ENCODE results near the gene GATD1.
A peak's percentile ranks its signal among the peaks of the same experiment; 100 is the strongest.

GATD1 gene

DNA sequence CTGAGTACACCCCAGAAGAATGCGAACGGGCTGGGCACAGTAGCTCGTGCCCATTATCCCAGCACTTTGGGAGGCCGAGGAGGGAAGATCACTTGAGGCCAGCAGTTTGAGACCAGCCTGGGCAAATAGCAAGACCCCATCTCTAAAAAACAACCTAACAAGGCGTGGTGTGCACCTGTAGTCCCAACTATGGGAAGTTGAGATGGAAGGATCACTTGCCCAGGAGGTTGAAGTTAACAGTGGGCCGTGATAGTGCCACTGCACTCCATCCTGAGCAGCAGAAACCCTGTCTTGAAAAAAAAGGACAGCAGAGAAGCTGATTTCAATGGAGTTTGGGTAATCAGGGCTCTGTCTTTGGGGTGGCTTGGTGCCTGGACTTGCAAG, 35.8 kb upstream of the GATD1 start:
- DNase-seq, result no peak

DNA sequence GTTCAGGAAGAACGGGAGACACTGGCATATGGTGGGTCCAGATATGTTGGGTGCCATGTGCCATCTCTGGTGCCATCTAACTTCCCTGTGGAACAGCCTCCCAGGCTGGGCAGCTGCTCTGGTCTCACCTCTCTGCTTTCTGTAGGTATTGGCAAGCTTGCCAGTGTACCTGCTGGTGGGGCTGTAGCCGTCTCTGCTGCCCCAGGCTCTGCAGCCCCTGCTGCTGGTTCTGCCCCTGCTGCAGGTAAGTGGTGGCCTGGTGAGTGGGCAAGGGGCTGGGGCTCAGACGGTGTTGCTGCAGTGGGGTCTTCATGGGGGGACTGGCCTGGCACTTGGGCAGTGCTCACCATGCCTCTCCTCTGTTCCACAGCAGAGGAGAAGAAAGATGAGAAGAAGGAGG, 35.1 kb upstream of the GATD1 start:
- no peak for DNase-seq

DNA sequence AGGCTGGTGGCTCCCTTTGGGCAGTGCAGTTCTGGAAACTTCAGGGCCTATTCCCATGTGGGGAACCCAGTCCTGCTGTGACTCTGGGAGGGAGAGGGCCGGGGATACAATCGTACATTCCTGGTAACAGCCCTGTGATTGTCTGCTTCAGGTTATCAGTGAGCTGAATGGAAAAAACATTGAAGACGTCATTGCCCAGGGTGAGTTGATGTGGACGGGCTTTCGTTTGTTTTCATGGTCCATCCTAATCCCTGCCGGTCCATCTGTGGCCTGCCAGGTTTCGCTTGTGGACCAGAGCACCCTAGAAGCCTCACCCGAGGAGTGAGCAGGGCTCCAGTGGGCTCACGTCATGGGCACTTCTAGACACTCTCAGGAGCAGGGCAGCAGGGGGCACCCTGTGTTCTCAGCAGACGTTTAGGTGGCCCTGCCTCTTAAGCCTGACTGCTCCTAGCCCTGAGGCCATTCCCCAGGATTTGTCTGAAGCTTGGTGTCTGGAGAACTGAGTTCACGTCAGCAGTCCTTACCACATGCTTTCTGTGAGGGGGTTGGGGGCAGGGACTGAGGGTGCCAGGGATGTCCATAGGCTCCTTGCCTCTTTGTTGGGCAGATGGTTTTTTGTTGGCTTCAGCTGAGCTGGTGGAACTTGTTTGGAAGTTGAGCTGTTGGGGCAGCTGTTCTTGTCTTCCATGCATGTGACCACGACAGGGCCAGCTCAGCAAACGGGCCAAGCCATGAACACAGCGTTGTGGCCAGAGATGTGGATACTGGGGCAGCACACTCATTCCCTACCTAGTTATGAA, 34.4 kb upstream of the GATD1 start:
- no peak for DNase-seq

DNA sequence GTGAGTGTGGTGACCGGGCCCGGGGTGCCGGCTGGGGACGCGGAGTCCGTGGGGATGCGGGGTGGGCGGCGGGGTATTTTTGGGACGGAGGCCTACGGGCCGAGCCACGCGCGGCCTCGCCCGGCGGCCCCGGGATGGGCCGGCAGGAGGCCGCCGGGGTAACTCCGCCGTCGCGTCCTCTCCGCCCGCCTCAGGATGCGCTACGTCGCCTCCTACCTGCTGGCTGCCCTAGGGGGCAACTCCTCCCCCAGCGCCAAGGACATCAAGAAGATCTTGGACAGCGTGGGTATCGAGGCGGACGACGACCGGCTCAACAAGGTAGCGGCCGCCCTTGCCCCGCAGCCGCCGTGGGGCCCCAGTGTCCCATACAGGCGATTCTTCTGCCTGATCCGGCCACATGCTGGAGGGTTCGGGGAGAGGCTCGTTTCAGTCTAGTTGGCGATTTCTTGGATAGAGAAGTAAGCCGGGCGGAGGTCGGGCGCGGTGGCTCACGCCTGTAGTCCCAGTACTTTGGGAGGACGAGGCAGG, 32.8 kb upstream of the GATD1 start:
- DNase-seq, result no peak

DNA sequence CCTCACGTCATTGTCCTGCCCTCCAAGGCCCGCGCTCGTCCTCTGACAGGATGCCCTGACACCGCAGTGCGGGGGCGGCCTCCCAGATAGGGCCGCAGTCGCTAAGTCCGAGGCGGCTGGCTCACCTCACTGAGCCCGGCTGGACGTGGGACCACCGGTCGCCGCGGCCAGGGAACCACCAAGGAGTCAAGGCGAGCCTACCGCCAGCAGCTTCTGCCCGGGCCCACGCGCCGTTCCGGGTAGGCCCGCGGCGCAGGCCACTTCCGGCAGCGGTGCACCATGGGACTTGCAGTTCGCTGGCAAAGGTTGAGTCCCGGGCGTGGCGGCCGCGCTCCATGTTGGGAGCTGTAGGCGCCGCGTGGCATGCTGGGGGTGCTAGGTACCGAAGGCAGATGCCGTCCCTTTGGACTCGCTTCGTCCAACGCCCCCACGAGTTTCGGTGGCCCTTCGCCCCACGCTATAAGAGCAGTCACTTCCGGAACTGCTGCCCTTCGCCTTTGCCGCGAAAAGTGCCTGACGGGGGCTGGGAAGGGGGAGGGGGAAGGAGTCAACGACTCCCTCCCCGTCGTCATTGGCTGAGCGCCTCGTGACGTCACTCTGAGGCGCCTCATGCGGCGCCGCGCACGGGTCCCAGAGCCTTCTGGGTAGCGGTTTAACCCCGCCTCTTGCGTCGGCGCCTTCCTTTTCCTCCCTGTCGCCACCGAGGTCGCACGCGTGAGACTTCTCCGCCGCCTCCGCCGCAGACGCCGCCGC, 32.2 kb upstream of the GATD1 start, which contains the start of gene RPLP2:
TSS of gene RPLP2 (plus strand) at position 681 of the 753 bp plus-strand sequence. CDS start 268 bp downstream, outside the sequence.
- DNase-seq, result peak; percentile 86 to 100 (median 97)

DNA sequence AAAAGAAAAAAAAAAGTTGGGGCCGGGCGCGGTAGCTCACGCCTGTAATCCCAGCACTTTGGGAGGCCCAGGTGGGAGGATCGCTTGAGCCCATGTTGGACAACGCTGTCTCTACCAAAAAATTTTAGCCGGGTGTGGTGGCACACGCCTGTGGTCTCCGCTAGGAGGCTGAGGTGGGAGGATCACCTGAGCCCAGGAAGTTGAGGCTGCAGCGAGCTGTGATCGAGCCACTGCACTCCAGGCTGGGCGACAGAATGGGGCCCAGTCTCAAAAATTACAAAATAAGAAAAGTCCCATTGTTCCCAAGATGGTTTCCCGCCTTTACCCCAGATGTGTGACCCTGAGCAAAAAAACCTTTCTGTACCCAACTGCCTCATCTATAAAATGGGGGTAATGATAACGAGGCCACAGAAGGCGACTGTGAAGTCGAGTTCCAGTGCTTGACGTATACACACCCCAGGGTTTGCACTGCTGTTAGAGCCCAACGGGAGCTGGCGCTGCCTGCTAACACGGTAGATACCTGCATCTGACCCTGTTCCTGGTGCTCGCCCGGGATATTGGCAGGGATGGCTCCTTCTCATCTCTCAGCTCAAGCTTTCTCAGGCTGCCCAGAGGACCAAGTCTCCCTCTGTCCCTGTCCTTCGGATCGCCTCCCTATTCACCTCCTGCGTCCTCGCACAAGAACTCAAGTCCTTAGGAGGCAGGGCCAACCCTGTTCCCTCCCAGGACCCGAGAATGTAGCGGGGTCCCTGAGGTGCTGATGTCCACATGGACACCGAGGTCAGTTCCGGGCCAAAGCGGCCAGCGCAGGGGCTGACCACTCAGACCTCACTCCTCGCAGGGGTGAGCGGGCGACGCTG, 31.4 kb upstream of the GATD1 start:
- DNase-seq, result peak in 5 of 51 donors; percentile 69 to 88 (median 77)

DNA sequence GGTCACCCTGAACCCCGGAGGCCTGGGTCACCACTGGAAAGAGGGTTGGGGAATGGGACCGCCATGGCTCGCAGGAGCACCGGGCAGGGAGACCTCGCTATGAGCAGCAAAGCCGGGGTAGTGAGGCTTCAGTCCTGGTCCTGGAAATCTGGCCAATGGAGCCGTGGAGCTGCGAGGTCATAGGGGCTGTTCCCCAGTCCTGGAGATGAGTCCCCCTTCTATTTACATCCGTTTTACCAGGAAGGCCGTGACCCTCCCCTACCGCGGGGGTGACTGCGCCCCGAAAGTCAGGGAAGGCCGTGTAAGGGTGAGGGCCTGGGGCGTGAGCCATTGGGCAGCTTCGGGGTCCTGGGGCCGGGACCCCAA, 27.3 kb upstream of the GATD1 start:
- DNase-seq, result no peak

DNA sequence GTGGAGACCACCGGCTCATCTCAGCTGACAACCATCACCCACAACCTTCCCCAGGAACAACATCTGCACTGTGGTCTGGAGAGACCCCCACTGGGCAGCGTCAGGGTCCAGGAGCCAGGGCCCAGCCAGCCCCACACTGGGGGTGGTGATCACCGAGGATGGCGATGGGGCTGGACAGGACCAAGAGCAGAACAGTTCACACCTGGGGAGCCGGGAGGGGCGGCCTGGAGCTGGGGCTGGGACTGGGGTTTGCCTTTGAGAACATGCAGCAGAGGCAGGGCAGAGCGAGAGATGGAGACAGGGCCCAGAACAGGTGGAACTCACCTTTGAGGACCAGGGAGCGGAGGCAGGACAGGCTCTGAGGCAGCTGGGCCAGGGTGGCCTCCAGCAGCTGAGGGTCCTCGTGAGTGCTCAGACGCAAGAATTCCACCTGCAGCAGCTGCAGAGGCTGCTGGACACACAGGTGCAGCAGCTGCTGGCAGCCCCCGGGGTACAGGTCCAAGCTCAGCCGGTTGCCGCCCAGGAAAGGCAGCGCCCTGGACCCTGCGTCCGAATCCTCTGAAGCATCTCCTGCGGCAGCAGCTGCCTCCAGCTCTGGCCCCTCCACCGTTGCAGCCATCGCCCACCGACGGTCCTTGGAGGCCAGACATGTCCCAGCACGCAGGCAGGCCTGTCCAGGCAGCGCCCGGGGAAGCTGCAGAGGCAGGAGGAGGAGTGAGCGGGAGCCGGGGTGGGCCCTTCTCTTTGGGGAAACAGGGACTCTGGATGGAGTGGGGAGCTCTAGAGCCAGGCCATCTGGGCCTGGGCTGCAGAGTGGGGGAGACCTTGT, 26.7 kb upstream of the GATD1 start:
- no peak for DNase-seq

DNA sequence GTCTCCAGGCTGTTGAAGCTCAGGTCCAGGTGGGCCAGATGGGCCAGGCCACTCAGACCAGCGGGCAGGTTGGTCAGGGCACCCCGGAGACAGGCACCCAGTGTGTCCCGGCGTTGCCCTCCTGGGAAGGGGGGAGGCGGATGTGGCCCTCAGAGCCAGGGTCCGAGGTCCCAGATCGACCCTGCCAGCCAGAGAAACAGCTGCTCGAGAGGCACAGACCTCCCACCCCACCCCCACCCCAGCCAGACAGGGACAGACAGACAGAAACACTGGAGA, 26.1 kb upstream of the GATD1 start:
- DNase-seq, result no peak

DNA sequence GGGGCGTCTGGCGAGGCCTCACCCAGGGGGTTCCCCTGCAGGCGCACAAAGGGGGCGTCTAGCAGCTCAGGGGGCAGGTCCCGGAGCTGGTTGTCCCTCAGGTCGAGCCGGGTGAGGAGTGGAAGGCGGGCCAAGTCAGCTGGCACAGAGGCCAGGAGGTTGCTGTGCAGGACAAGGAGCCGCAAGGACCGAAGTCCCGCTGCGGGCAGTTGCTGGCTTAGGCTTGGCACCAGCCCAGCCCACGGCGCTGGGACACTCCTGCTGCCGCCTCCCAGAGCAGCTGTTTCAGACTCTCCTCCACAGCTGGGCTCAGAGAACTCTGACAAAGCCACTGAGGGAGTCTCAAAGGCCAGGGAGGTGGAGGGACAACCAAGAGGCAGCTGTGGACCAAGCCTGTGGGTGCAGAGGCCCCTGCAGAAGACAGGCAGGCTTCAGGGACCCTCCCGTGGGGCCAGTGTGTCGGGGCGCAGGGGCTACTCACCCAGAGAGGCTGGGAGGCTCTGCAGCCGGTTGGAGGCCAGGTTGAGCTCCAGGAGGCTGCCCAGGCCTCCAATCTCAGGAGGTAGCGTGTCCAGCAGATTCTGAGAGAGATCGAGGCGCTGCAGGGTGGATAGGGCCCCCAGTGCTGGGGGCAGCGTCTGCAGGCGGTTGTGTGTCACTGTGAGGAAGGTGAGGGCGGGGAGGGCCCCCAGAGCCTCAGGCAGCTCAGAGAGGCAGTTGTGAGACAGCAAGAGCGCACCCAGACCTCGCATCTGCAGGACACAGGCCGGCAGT, 25.6 kb upstream of the GATD1 start:
- no peak for DNase-seq

DNA sequence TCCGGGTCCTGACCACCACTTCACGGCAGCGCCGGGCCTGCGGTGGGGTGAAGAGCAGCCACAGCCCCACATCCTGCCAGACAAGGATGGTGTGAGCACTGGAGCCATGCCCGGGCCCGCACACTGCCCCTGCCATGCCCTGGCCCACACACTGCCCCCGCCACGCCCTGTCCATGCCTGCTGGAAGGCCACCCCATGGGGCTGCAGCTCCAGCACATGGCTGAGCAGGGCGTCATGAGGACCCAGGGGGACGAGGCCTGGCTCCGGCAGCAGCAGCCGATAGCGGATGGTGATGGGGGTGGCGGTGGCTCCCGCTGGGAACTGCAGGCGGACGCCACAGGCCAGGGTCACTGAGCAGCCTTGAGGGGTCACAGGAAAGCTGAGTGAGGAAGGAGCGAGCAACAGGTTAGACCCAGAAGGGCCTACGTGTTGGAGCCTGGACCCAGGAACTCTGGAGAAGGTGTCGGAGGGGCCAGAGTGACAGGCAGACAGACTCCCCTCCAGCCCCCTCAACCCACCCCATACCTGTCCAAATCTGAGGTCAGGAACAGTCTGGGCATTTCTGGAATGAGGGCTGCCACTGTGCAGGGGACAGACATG, 24.8 kb upstream of the GATD1 start:
- DNase-seq, result no peak

DNA sequence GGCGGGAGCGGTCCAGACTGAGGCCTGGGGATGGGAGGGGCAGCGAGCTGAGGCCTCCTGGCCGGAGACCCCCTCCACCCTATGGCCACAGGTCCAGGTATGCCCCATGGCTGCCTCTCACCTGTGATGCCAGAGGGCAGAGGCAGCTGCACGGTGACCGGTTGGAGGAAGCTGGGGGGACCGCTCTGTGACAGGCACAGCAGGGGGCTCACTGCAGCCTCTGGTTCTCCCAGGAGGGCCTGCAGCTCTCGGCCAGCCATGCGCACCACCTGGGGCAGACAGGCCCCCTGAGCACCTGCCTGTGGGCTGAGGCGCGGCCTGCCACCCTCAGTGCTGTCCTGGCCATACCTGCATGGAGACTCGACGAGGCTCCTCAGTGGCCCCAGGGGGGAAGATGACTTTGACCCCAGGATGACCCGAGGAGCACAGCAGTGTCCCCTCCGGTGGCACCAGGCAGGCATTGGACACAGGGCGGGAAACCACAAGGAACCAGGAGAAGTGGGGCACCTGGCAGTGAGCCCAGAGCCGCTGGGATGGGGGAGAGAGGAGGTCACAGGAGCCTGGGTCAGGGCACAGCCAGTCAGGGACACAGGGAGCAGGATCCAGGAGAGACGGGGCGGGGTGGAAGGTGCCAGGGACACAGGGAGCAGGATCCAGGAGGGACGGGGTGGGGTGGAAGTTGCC, 24.0 kb upstream of the GATD1 start:
- no peak for DNase-seq

DNA sequence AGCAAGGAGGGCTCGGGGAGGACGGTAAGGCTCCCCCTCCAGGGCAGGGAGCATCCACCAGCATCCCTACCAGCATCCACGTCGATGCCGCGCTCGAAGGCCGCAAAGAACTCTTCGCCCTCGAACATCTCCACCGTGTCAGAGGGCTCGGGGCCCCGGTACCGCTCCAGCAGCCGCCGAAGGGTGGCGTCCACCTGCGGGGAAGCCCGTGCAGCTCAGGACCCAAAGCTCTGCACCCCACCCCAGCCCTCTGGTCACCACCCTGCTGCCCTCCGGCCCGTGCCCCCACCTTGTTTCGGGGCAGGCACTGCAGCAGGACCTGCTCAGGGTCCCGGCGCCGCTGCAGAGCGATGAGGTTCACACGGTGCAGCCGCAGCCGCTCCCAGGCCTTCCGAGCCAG, 23.2 kb upstream of the GATD1 start:
- no peak for DNase-seq

DNA sequence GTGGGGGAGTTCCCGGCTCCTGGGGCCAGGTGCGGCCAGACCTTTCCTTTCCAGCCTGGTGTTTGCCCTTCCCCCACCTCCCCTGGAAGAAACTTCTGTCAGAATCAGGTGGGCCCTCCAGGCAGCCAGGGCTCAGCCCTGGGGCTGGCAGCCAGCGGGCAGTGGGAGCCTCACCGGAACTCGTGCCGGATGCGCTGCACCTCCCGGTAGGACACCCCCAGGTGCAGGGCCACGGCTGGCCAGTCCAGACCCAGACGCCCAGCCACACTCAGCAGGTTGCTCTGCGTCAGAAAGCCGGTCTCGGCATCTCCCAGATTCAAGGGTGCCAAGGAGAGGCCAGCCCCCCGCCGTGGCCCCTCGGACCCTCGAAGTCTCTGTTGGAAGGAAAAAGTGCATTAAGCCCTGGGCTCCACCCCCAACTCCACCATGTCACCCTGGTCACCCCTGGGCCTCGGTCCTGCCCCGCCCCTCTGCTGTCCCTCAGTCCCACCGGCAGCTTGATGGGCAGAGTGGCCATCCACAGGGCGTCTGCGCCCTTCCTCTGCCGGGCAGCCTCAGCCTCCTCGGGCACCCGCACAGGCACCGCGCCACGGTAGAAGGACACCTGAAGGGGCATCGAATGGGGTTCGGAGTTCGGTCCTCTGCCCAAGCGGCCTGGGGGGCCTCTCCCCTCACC, 22.5 kb upstream of the GATD1 start:
- no peak for DNase-seq

DNA sequence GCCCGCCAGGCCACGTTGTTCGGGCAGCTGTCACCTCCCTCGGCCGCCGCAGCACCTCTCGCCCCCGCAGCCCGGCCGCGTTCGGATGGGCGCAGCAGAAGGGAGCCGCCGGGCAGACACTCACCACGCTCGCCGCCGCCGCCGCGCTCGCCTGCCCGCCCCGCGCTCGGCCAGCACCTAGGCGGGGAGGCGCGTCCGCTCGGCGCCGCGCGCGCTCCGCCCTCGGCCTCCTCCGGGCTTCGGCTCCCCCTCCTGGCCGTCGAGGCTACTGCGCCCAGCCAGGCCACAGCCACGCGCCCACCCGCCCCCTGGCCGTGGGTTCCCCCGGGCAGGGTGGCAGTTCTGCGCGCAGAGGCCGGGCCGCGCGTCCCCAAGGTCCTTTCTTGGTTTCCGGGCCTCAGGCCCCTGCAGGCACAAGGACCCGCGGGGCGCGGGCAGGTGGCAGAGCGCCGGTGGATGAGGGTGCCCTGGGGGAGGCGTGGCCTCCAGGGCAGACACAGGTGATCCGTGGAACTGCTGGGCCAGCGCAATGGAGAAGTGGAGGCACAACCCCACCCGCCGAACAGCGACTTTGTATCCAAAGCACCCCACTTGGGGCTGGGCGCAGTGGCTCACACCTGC, 20.9 kb upstream of the GATD1 start, which contains the start of gene SLC25A22:
TSS of gene SLC25A22 (minus strand) at position 189 of the 621 bp plus-strand sequence. CDS start 3,275 bp downstream, outside the sequence.
- DNase-seq, result peak in 44 of 51 donors; percentile 36 to 86 (median 70)

DNA sequence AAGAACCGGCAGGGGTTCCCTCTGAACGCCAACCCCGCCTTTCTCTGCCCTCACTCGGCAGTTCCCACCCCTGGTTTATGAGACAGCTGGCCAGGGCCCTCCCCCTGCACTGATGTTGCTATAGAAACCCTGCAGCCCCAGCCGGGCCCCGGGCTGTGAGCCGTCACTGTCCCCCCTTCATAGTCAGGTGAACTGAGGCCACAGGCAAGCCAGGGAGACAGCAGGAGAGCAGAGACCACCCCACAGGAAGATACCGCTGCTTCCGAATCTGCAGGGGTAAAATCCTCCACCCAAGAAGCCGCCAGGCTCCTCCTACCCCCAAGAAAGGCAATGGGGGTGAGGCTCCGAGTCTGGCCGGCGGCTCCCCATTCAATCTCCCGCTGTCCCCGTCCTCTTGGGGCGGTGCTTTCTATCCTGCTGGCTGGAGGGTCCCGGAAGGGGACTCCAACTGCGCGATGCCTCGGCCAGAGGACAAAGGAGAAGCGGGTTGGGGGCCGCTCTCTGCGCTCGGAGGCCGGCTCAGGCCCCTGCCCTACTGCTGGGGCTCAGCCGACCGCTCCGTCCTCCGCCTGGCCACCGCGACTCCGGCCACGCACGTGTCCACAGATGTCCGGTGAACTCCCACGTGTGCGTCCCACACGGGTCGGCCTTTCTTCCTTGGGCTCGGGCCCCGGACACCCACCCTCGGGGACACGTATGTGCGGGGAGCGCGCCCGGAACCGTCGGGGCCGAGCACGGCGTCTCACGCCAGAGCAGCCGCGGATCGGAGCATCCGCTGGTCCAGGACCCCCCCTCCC, 20.2 kb upstream of the GATD1 start:
- DNase-seq, result peak in 43 of 51 donors; percentile 27 to 89 (median 72)

All from hypothalamus (tissue), 51 donors.